Mammary epithelial cell (primary cell): Measurements from ENCODE around the gene PUSL1.

Source experiments
- EZH2 ChIP-seq: IDR thresholded peaks from 2 replicates; pipeline ENCODE4 v1.6.1; 2012; ENCODE audit warnings: low read length, inconsistent platforms, borderline replicate concordance
- TF ChIP-seq, protein P1 (sequence below), 2 donors: IDR thresholded peaks in 1 of 2; conservative IDR thresholded peaks in 1 of 2; 2 replicates each; pipeline ENCODE4 v1.5.1; 2011 to 2012; ENCODE audit warnings: inconsistent platforms in 2 of 2, low read length in 2 of 2, mild to moderate bottlenecking in 2 of 2, control low read depth in 1 of 2, low read depth in 1 of 2; ENCODE audit not compliant: insufficient read depth in 1 of 2; ENCODE audit errors: extremely low read depth in 1 of 2

DNA sequence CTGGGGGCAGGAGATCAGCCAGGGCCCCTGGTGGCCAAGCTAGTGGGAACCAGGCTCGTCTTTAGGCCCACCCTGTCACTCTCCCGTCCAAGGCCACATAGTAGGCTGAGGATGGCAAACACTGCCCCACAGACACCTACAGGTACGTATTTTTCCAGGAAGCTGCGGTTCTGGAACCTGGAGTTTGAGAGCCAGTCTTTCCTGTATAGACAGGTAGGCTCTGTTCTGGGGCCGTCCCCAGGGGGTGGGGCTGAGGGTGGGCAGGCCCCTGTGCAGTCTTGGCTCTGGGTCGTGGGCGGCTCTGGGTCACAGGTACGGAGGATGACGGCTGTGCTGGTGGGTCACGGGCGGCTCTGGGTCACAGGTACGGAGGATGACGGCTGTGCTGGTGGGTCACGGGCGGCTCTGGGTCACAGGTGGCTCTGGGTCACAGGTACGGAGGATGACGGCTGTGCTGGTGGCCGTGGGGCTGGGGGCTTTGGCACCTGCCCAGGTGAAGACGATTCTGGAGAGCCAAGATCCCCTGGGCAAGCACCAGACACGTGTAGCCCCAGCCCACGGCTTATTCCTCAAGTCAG is 2.2 kb downstream of the PUSL1 start:
- TF ChIP-seq, protein P1, sequence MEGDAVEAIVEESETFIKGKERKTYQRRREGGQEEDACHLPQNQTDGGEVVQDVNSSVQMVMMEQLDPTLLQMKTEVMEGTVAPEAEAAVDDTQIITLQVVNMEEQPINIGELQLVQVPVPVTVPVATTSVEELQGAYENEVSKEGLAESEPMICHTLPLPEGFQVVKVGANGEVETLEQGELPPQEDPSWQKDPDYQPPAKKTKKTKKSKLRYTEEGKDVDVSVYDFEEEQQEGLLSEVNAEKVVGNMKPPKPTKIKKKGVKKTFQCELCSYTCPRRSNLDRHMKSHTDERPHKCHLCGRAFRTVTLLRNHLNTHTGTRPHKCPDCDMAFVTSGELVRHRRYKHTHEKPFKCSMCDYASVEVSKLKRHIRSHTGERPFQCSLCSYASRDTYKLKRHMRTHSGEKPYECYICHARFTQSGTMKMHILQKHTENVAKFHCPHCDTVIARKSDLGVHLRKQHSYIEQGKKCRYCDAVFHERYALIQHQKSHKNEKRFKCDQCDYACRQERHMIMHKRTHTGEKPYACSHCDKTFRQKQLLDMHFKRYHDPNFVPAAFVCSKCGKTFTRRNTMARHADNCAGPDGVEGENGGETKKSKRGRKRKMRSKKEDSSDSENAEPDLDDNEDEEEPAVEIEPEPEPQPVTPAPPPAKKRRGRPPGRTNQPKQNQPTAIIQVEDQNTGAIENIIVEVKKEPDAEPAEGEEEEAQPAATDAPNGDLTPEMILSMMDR (conservative IDR thresholded peaks at IDR 0.05 in 1 of 2, IDR thresholded peaks at IDR 0.05 in 1 of 2; ENCODE audit: extremely low read depth in 1 of 2, insufficient read depth in 1 of 2, low read depth in 1 of 2, low read length in 2 of 2), result no peak
- TF ChIP-seq EZH2, result no peak
